ENCODE data around the gene VAC14.
"Not testable (repeated sequence)": the region's sequence is repeated elsewhere in the genome, so short reads cannot be mapped to it uniquely, and the experiment has no call there.

The VAC14 gene

DNA sequence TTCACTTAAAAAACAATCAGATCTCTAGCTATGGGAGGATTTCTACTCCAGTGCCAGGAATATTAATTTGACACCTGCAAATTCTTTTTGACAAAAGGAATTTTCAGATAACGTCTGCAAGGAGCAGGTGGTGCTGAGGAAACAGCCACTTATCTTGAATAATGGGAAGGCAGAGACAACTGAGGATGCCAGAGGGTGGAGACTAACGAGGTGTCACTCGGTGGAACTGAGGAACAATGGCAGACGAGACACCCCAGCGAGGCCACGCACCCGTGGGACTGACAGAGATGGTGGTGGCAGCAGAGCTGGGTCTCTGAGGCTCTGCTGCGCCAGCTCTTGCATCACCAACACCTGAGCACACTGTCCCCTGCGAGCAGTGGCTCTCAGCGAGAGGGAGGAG lies 42.2 kb downstream of the VAC14 start:
- no peak for DNase-seq

DNA sequence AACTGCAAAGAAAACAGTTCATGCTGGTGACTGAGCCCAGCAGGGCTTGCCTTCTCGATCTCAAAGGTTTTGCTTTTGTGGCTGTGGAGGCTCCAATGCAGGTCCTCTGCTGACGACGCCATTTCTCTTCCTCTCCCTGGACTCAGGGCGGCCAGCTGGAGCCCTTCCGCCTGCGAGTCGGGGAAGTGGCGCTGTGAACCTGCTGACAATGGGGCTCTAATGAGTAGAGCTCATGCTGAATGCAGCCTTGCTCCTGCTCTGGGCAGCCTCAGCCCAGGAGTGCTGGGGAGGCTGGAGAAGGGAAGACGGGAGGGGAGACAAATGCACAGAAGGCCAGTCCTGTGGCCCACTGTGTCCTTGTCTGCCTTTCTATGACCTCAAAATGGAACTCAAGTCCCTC lies 43.8 kb downstream of the VAC14 start:
- no peak for DNase-seq

DNA sequence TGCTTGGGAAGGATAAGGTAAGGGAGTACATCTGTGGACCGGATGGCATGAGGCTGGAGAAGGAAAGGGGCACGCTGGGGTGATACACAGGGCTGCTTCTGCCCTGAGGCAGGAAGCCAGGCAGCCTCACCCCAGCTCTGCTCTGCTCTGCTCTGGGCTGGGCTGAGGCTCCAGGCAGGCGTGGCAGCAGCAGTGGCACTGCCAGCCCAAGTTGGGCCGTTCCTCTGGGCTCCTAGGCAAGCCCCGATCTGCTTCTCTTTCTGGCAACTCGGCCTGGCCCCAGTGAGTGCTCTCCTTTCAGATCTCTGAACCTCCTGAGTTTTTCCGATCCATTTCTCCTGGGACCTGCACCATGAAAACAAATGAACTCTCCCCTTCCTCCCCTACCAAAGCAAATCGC lies 44.9 kb downstream of the VAC14 start:
- DNase-seq: no peak

DNA sequence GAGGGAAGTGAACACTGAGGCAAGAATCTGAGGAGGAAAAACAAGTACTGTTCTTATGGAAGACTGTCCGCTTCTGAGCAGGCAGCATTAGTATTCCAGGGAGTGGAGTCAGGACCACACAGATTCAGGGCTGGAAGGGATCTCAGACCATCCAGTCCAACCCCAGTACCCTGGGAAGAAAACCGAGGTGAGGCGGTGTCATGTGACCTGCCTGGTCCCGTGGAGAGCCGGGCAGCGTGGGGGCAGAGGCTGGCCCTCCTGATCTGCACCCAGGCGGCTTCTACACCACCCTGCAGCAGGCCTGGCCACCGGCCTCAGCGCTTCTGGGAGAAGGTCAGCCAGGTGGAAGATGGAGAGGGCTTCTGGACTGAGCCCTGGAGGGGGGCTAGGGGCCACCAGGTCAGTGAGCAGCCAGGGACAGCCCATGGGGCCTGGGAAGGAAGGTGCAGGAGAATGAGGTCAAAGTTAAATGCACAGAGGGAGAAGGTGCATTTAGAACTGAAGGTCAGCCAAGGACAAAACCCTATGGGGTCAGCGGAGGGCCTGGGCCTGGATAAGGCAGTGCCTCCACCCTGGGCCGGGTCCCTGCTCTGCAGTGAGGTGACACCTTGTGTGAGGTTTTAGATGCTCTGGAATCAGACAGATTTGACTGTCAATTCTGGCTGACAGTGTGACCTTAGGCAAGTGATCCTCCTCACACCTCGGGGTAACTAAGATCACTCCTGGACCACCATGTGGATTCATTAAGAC lies 45.9 kb downstream of the VAC14 start:
- no peak for DNase-seq

DNA sequence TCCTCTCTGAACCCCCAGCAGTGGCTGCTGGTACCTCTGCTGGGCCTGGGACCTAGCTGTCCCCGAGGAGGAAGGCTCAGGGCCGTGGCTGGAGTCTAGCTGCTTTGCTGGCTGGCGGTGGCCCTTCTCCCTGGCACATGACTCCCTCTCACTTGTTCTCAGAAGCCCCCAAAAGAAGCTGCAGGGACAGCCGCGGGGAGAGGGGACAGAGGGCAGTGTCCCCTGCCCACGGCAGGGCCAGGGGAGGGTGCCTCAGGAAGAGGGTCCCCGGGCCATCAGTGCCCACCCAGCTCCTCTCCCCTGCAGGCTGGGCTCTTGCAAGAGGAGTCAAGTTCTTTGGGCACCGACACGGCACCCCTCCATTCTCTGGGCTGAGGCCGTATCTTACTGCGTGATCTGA lies 46.6 kb downstream of the VAC14 start:
- no peak for DNase-seq

DNA sequence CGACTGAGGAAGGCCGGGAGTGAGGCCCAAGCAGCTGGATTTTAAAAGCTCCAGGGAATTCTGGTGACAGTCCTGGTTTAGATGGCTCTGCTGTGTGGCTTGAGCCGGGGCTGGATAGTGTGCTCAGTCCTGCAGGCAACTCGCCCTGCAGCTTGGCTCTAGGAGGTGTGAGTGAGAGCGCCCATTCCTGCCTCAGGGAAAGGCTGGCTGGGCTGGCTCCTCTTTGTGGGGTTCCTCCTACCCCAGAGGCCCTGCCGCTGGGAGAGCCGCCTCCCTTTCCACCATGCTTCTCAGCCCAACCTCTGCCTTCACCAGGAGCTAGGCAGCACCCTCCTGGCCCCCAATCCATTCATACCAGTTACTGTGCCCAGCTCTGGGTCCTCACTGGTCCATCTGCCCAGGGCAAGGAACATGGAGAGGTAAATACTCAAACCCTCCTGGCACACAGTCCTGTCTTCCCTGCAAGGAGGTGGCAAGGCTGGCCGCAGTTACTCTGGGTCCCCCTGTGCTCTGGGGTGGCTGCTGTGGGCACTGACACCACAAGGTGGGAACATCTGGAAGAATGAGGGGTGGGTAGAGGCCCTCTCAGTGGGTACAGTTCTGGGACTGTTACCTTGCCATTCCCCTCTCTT lies 47.1 kb downstream of the VAC14 start:
- DNase-seq: no peak

DNA sequence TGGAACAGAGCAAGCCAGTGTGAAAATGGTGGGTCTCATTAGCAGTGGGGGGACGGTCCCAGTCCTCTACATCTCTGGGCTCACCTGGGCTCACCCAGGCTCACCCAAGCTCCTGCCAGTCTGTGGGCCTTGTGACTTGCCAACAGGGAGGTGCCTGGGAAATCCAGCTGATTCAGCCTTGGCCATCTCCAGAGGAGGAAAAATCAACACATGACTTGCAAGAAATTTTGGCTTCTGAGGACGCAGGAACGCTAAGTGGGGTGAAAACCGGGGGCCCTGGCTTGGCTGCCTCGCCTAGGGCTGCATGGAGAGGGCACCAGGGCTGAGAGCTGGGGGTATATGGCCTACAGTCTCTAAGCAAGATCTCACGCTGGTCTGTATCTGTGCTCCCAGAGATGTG lies 47.7 kb downstream of the VAC14 start:
- DNase-seq: no peak

DNA sequence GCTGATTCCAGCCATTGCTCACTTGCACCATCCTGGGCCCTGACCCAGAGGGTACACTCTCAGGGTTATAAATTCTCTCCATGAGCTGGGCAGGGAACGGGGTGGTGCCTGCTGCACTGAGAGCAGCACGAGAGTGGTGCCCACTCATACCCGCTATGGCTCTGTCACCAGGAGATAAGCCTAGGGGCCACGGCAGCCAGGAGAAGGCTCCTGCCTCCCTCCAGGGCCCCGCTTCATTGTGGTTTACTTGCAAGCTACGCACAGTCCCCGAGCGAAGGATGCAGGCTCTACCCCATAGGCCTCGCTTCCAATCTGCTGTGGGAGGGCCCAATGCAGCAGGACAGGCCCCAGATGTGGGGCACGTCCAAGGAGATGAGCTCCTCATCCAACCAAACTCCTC lies 48.5 kb downstream of the VAC14 start:
- DNase-seq: no peak

DNA sequence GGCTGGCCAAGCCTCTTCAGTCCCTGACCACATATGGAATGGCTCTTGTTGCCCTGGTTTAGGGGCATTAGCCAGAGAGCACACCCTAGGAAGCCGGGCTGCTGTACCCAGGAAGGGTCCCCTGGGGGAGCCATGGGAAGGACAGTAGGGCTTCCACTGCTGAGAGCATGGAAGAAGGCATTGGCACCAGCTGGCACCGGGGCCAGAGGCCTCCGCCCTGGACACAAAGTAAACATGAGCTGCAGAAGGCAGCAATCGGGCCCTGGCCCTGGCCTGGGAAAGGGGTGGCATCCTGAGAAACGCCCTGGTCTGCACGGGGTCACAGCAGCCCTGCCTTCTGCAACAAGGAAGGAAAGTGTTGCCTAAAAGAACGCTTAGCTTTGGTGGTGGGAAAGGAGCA lies 49.4 kb downstream of the VAC14 start:
- DNase-seq: no peak

DNA sequence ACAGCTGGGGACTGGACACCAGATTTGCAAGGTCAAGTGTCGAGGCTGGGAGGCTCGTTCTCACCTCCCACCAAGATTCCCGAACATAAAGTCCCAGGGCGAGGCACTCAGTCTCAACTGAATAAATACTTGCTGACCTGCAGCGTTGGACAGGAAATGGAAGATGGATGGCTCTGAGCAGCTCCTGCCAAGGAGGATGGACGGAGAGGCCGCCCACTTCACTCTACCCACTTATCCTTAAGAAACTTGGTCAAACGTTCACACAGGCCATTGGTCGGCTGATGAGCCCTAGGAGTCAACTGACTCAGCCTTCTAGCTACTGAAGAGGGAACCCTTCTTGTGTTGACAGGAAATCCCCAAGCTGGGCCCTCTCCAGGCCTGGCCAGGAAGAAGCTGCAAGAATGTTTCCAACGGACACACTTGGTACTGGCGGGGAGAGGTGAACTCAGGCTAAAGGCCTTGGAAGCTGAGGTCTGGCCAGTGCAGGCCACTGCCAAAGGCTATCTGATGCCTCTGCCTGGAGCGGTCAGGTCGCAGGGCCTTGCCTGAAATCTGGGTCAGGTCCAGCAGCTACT lies 50.0 kb downstream of the VAC14 start:
- no peak for DNase-seq

DNA sequence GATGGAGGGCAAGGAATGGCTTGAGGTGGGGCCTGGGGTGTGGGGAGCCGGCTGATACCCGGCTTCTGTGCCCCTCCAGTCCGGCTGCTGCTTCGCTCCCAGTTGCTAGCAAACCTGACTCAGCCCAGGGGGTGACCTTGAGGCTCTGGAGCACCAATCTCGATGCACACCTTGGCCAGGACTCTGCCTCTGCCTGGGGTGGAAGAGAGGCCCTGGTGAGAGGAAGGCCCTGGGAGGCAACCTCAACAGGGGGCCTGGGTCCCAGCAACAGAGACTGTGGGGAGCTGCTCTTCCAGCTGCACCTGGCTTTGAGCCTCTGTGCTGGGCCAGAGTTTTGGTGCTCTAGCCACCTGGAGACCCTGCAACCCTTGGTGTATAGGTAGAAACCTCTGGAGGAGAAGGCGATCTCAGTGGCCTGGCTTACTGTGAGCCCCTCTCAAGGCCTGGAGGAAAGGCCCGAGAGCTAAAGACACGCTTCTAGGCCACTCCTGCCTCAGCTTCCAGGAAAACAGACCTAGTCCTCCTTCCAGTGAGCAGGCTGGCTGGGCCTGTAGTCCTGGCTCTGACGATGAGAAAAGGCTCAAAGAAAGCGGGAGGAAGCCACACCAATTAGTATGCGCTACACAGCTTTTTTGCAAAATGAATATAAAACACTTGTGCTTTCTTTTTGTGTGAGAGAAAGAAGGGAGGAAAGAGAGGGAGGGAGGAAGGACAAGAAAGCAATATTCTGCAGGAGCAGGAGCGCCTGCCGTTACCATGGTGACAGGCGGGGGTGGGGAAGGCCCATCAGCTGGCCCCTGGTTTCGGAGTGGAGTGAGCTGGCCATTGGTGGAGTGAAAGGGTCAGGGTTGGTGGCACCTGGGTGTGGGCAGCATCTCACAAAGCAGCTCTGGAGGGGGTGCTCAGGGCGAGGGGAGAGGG lies 51.0 kb downstream of the VAC14 start:
- no peak for DNase-seq

DNA sequence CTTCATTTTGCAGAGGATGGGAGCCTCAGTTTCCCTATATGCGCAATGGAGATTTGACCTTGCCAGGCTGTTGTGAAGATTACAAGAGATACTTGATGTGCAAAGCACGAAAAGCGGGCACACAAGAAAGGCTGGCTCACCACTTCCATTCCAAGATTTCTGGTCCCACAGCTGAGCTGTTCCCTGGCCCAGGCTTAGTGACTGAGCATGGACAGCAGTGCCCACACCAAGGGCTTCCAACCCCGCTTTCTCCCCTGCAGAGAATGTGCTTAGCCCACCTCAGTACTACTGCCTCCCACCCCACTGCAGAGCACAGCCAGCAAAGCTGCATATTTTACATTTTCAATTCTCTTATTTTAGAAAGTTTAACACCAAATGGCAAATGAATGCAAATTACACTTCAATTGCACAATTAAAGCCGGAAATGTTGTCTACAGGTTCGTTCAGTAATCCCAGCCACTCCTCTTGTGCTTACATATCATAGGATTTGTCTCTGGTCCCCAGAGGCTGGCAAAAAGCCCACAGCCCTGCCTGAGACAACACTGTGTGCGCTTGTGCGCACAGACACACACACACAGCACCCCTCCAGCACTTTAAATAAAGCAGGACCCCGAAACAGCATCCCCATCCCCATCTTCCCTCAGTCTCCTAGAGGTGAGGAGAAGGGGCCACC lies 51.8 kb downstream of the VAC14 start:
- no peak for DNase-seq

DNA sequence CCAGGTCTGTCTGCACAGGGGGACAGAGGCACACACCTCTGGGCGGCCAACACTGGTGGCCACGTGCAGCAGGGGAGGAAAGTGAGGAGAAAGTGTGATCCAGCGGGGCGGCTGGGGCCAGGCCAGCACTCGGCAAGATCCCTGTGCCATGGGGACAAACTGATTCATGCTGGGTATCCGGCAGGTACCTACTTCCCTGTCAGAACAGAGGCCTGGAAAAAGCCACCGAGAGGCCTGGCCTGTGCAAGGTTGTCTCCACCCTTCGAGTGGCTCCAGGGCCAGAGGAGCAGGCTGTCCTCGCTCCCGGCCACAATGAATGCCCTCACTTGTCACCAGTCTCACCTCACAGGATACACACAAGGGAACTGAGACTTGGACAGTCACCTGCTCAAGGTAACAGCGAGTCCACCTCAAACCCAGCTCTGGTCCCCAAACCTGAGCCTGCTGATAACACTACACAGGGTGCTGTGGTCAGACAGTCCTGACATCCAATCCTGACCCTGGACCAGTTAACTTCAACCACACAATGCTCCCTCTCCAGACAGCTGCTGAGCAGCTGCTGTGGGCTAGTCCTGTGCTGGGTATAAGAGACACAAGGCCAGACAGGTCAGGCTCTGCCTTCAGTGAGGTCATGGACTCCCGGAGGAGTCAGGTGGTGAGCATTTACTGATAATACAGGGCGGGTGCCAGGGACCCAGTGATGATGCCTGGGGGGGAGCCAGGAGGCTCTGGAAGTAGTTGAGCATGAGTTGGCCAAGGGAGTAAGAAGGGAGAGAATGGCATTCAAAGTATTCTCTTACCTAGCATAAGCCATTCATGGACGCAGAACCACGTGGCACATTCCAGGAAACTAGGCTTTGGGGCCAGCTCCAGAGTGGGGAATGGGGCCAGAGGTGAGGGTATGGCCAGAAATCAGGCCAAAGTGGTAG lies 53.0 kb downstream of the VAC14 start:
- no peak for DNase-seq

DNA sequence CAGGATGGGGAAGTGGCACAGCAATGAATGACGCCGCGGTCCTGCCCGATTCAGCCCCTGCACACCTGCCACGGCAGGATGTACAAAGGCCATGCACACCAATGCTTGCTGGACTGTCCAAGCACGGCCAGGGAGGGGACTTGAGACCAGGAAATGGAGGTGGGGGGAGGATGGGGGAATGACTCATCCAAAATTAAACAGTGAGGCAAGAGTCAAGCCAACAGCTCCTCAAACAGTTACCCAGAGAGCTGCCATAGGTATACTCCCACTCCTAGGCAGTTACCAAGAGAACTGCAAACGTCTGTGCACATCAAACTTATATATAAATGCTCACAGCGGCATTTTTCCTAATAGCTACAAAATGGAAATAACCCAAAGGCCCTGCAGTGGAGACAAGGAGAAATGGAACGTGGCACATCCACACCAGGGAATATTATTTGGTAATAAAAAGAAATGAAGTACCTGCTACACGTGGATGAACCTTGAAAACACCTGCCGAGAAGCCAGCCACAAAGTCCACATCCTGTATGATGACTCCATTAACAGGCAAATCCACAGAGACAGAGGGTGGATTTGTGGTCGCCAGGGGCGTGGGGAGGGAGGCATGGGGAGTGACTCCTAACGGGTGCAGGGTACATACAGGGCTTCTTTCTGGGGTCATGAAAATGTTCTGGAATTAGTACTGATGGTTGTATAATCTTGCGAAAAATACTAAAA lies 54.1 kb downstream of the VAC14 start:
- DNase-seq: no peak

DNA sequence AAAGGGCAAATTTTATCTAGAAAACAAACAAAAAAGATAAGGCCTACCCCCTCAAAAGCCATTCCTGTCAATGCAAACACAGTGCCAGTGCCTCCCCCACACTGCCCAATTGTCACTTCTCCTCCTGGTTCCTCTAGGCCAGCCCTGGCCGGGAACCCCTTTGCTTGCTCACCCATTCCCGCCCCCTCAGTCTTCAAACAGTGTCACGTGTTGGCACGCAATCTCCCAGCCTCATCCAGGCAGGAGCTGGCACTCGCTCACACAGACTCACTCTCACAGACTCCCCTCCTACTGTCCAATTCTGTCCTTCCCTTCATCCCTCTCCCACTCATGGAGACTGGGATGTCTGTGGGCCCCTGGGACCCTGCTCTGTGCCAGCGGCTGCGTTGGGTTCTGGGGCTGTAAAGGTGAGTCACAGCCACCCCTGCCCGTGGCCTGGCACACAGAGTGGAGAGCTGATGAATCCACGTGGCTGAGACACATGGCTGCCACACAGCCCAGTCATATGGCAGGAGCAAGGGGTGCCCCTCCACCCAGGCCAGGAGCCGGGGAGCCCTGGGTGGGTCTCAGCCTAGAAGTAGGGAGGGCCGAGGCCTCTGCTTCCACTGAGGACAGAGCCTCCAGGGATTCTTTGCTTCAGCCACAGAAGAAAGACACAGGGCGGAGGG lies 54.8 kb downstream of the VAC14 start:
- DNase-seq: no peak

DNA sequence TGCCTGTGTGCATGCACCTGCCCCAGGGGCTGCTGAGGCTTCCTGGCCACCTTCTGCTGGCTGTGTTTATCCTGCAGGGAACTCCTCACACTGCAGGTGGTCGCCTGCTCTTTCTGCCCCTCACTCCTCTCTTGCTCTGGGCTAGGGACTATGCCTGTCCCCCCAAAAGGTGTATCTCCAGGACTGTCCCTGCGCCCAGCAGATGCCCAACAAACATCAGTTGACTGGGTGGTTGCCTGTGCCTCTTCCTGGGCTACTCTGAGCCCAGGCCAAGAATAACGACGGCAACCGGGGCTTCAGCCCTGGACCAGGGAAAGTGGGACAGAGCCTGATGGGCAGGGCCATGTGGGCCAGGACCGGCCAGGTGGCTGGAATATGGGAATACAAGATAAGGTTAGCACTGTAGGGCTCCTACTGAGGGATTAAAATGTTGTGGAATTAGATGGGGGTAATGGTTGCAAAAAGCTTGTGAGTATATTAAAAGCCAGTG lies 55.4 kb downstream of the VAC14 start:
- DNase-seq: no peak

DNA sequence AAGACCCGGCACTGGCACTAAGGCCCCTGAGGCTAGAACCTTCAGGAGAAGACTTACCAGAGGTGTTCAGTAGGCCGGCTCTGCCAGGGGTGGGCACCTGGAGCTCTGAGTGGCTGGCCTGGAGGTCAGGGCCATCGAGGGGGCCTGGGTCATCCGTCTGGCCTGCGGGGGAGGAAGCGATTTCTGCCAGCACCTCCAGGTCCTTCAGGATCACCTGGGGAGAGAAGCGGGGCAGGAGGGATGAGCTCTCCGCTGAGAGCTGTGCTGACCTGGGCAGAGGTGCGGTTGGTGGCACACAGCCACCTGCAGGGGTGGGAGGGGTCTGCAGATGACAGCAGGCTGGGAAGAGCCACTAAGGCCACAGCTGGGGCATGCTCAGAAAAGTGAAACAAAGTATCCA lies 56.6 kb downstream of the VAC14 start:
- DNase-seq: no peak

DNA sequence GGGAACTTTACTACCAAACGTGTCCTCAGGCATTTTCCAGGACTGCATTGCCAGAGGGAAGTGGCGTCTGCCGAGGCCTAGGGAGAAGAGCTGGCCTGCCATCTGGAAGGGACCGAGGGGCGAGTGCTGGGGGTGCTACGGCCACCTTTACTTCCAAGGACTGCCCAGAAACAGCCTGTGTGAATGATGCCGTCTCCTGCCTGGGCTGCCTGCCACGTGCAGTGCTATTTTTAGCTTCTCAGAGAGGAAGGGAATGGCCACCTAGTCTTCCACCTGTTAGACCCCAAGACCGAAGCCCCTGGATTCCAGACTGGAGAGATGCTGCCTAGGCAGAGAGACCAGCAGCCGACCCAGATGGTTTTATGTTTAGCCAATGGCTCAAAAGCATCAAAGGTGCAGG lies 57.2 kb downstream of the VAC14 start:
- no peak for DNase-seq

DNA sequence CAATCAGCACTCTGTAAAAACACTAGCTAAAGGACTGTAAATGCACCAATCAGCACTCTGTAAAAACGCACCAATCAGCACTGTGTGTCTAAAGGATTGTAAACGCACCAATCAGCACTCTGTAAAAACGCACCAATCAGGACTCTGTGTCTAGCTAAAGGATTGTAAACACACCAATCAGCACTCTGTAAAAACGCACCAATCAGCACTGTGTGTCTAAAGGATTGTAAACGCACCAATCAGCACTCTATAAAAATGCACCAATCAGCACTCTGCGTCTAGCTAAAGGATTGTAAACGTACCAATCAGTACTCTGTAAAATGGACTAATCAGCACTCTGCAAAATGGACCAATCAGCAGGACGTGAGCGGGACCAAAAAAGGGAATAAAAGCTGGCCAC lies 58.0 kb downstream of the VAC14 start:
- DNase-seq: not testable (repeated sequence)

DNA sequence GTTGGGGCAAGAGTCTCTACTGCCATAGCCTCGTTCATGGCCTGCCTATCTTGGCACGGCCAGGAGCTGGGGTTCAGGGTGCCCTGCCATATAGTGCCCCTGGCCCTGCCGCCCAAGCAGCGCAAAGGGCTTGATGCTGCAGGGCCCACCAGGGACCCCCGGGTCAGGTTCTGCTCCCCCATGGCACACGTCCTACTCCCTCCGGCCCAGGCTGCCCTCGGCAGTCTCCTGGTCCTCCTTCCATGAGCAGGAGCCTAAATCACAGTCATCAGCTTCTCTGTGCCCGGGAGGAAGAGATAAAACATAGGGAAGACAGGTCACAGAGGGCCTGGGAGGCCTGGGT lies 59.2 kb downstream of the VAC14 start:
- DNase-seq: no peak

Measured in GDM1 (cell line).